Measurements from ENCODE around the gene SNN. TPM values are rescaled to one million over a fixed set of nuclear protein-coding genes. Genes with fewer than 3 reads are reported as not detected.

Gene SNN
- total and polyA plus RNA-seq, 2 donors (not counting 1 experiment from before 2014, with no cell fraction given) = 55.4 to 63.3 TPM

GRCh38 chr16:11688520-11688886, 20.2 kb downstream of the SNN start:
- no CpG with 5 or more reads among the region's 1 CpG for whole genome bisulfite sequencing (ENCODE audit: insufficient coverage)
- CTCF ChIA-PET = interaction anchor here (0.7 to 4.1 kb wide), 12 partner anchors 10 to 723 kb away, joined by 3 to 36 read pairs (median 7); partner anchors contain the start of gene ZC3H7A
- H3K4me3 Mint-ChIP-seq = peak overlapping the region; percentile 61

More at GRCh38 chr16:11688520-11688886, 20.2 kb downstream of the SNN start:
- DNase-seq (peak; percentile 5), ATAC-seq (ENCODE audit: low read depth) (peak; percentile 5)
- Histone ChIP-seq H3K4me1 (ENCODE audit: control insufficient read depth in 2 of 2, insufficient read depth in 2 of 2, low read length in 2 of 2) (peaks cover 77 to 78% of the 10 kb centered on the region in 2 donors), H3K27ac (ENCODE audit: low read length in 2 of 2) (peak overlapping the region; percentile 80 to 89), H3K4me3 (ENCODE audit: control extremely low read depth in 1 of 5, extremely low read depth in 1 of 5, insufficient read depth in 1 of 5, low read depth in 2 of 5, low read length in 4 of 5) (peak overlapping the region in 1 of 5 experiments; percentile 18), H3K36me3 (replicated peaks in 1 of 2; ENCODE audit: control extremely low read depth in 1 of 2, control insufficient read depth in 1 of 2, extremely low read depth in 1 of 2, insufficient read depth in 2 of 2, low read length in 1 of 2) (peaks cover 0 to 65% of the 10 kb centered on the region in 2 experiments), H3K79me2 (ENCODE audit: control insufficient read depth, insufficient read depth, low read length) (peaks cover 63% of the 10 kb centered on the region), H3K27me3 (replicated peaks in 1 of 4; ENCODE audit: control extremely low read depth in 1 of 4, control insufficient read depth in 3 of 4, insufficient read depth in 4 of 4, low read length in 3 of 4) (no peaks in the 10 kb centered on the region), H2AFZ (ENCODE audit: insufficient read depth, low read depth, low read length, poor library complexity, severe bottlenecking) (no peak overlapping the region), H4K20me1 (ENCODE audit: control insufficient read depth, insufficient read depth, low read length, poor library complexity, severe bottlenecking) (no peaks in the 10 kb centered on the region), H3K4me2 (replicated peaks; ENCODE audit: low read depth, low read length, poor library complexity, severe bottlenecking) (peak overlapping the region; percentile 68), H3K9me3 (ENCODE audit: control extremely low read depth in 1 of 3, control insufficient read depth in 2 of 3, insufficient read depth in 1 of 3, low read length in 2 of 3) (no peaks in the 10 kb centered on the region), H3K9ac (ENCODE audit: low read length) (no peak overlapping the region)
- H3K27ac Mint-ChIP-seq = peak overlapping the region; percentile 77
- intact Hi-C loops (cut with micrococcal nuclease) = loop anchor here (2.0 to 10.0 kb wide), 4 partner anchors 54 to 814 kb away; partner anchors contain the start of genes CIITA, SOCS1 and TXNDC11
- H3K9me3 Mint-ChIP-seq (ENCODE audit: insufficient read depth) = no peaks in the 10 kb centered on the region
- POLR2A ChIA-PET = interaction anchor here (0.7 to 3.5 kb wide), 4 partner anchors 10 to 69 kb away, joined by 3 to 19 read pairs (median 4); partner anchors contain the start of genes SNN and TXNDC11
- H3K27me3 Mint-ChIP-seq = no peaks in the 10 kb centered on the region
- H3K4me1 Mint-ChIP-seq = peaks cover 83% of the 10 kb centered on the region
- TF ChIP-seq CTCF (IDR thresholded peaks at IDR 0.05) = no peak
- no peak for TF ChIP-seq EZH2 (IDR thresholded peaks at IDR 0.05; ENCODE audit: borderline replicate concordance, insufficient read depth, low read depth, low read length, poor library complexity, severe bottlenecking)

Measured in B cell (primary cell).